AG04449 (cell line): ENCODE results near the gene PIRT.

Experiments used
- CTCF ChIA-PET: fragments of 350-600 bp; formaldehyde crosslinking; extraction: SDS; loops from one replicate; lab custom pipeline; 2021; ENCODE audit warnings: antibody characterized with exemption; lab: Yijun Ruan, JAX
- POLR2A ChIA-PET: fragments of 400-600, 350-600 bp; formaldehyde crosslinking; extraction: SDS; loops from one replicate; lab custom pipeline; 2020; ENCODE audit warnings: antibody characterized with exemption, inconsistent platforms; lab: Yijun Ruan, JAX
- DNase-seq: peaks from one replicate; pipeline ENCODE4 v3.0.0-alpha.2; 2010; ENCODE audit warnings: low read depth, low spot score
- H3K4me3 ChIP-seq: 2 replicates; pipeline ENCODE4 v1.5.1; 2011; ENCODE audit warnings: low read depth, mild to moderate bottlenecking, control low read depth, low read length
- TF ChIP-seq, protein P1 (sequence below): IDR thresholded peaks from one replicate; pipeline ENCODE4 v1.5.1; 2011; ENCODE audit warnings: mild to moderate bottlenecking, moderate library complexity, low read length, control low read depth, inconsistent platforms; ENCODE audit not compliant: insufficient read depth; ENCODE audit errors: missing control alignments

The PIRT gene

GRCh38 chr17:10776381-10776780 is 61.5 kb downstream of the PIRT start:
- ChIA-PET POLR2A (no interaction called here), CTCF (no interaction called here)
- TF ChIP-seq, protein P1, sequence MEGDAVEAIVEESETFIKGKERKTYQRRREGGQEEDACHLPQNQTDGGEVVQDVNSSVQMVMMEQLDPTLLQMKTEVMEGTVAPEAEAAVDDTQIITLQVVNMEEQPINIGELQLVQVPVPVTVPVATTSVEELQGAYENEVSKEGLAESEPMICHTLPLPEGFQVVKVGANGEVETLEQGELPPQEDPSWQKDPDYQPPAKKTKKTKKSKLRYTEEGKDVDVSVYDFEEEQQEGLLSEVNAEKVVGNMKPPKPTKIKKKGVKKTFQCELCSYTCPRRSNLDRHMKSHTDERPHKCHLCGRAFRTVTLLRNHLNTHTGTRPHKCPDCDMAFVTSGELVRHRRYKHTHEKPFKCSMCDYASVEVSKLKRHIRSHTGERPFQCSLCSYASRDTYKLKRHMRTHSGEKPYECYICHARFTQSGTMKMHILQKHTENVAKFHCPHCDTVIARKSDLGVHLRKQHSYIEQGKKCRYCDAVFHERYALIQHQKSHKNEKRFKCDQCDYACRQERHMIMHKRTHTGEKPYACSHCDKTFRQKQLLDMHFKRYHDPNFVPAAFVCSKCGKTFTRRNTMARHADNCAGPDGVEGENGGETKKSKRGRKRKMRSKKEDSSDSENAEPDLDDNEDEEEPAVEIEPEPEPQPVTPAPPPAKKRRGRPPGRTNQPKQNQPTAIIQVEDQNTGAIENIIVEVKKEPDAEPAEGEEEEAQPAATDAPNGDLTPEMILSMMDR = no peak
- DNase-seq = no peak
- no peak overlapping the region for H3K4me3 ChIP-seq

DNA sequence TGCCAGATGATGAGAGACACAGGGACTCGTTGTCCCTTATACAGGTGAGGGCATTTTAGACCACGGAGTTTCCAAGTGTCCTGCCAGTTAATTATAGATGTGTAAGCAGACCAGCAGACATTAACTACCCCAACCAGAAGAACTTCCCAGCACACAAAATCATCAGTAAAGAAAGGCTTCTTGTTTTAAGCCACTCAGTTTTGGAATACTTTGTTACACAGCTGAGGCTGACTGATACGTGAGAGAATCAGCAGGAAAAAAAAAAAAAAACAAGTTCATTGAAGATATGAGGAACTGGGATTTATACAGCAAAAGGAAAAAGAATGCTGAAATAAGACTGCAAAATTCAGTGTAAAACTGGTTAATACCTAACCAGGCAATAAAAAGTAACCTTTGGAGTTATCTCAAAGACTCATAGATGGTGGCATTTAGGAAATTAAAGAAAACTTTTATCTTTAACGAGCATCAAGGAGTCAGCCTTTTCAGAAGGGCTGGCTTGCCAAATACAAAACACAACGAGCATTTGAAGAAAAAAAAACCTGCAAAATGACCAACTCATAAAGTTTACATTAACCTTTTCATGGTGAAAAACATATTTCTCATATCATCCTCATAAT is 62.0 kb downstream of the PIRT start:
- TF ChIP-seq, protein P1 = no peak
- CTCF ChIA-PET = no interaction called here
- H3K4me3 ChIP-seq = no peak overlapping the region
- POLR2A ChIA-PET = no interaction called here
- DNase-seq = no peak

DNA sequence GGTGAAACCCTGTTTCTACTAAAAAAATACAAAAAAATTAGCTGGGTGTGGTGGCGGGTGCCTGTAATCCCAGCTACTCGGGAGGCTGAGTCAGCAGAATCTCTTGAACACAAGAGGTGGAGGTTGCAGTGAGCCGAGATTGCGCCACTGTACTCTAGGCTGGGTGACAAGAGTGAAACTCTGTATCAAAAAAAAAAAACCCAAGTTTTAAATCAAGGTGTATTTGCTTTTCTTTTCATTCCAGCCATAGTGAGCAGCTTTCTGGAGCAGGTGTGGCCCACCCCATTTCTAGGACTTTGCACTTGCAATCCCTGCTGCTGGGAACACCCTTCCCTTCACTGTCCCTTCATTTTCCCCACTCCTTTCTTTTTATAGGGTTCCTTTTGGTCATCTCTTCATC is 62.8 kb downstream of the PIRT start:
- ChIA-PET CTCF (no interaction called here), POLR2A (no interaction called here)
- TF ChIP-seq, protein P1 = no peak
- no peak for DNase-seq
- H3K4me3 ChIP-seq = no peak overlapping the region

- DNase-seq = no peak
- ChIA-PET POLR2A (no interaction called here), CTCF (interaction anchor here (0.9 kb wide), 1 partner anchor 26 kb away, joined by 3 read pairs; no protein-coding TSS in a partner anchor)
- TF ChIP-seq, protein P1 = no peak
- H3K4me3 ChIP-seq = no peak overlapping the region
These were observed 64.5 kb downstream of the PIRT start for GRCh38 chr17:10773391-10773790.
